Measurements from ENCODE around the gene ADAMTS9. TPM values are rescaled to one million over a fixed set of nuclear protein-coding genes. Genes with fewer than 3 reads are reported as not detected.

ADAMTS9 gene
- total and polyA plus RNA-seq, 8 donors, result 5.5 to 107 (median 30.5) TPM

- TF ChIP-seq POLR2AphosphoS5 (IDR thresholded peaks at IDR 0.05) (no peak), EP300 (IDR thresholded peaks at IDR 0.05) (no peak), POLR2A (IDR thresholded peaks at IDR 0.05) (no peak)
- TF ChIP-seq, protein P1, sequence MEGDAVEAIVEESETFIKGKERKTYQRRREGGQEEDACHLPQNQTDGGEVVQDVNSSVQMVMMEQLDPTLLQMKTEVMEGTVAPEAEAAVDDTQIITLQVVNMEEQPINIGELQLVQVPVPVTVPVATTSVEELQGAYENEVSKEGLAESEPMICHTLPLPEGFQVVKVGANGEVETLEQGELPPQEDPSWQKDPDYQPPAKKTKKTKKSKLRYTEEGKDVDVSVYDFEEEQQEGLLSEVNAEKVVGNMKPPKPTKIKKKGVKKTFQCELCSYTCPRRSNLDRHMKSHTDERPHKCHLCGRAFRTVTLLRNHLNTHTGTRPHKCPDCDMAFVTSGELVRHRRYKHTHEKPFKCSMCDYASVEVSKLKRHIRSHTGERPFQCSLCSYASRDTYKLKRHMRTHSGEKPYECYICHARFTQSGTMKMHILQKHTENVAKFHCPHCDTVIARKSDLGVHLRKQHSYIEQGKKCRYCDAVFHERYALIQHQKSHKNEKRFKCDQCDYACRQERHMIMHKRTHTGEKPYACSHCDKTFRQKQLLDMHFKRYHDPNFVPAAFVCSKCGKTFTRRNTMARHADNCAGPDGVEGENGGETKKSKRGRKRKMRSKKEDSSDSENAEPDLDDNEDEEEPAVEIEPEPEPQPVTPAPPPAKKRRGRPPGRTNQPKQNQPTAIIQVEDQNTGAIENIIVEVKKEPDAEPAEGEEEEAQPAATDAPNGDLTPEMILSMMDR (IDR thresholded peaks at IDR 0.05), result no peak
- intact Hi-C loops (cut with DNase I; ENCODE audit: low total_unique reads), result no loop called here
- WGBS, 5 donors, result 85 to 93% (median 90%) methylated on average over 2 of the region's 2 CpGs
These were observed 193.3 kb downstream of the ADAMTS9 start for GRCh38 chr3:64494526-64494925.

GRCh38 chr3:64493149-64493548 is 194.7 kb downstream of the ADAMTS9 start:
- H3K4me3 ChIP-seq, result no peak overlapping the region
- DNase-seq, result no peak
- H3K36me3 ChIP-seq, result no peaks in the 10 kb centered on the region
- intact Hi-C loops (cut with DNase I; ENCODE audit: low total_unique reads), result no loop called here
- no peak for TF ChIP-seq EP300 (IDR thresholded peaks at IDR 0.05)
- TF ChIP-seq, protein P1 (IDR thresholded peaks at IDR 0.05), result no peak
- TF ChIP-seq POLR2A (IDR thresholded peaks at IDR 0.05), result no peak
- TF ChIP-seq POLR2AphosphoS5 (IDR thresholded peaks at IDR 0.05), result no peak
- no peak overlapping the region for H3K27ac ChIP-seq
- H3K27me3 ChIP-seq, result peaks cover 0 to 20% (median 0%) of the 10 kb centered on the region in 3 donors
- 67 to 79% (median 74%) methylated on average over 2 of the region's 2 CpGs for WGBS, 5 donors
- no peaks in the 10 kb centered on the region for H3K9me3 ChIP-seq
- H3K4me1 ChIP-seq, result peaks cover 12 to 25% (median 16%) of the 10 kb centered on the region in 4 donors

More at GRCh38 chr3:64494526-64494925, 193.3 kb downstream of the ADAMTS9 start:
- Histone ChIP-seq H3K36me3 (no peaks in the 10 kb centered on the region), H3K4me3 (no peak overlapping the region), H3K9me3 (no peaks in the 10 kb centered on the region), H3K27me3 (peaks cover 0 to 10% (median 0%) of the 10 kb centered on the region in 3 donors), H3K27ac (no peak overlapping the region), H3K4me1 (peaks cover 4 to 17% (median 12%) of the 10 kb centered on the region in 4 donors)
- DNase-seq, result no peak

- intact Hi-C loops (cut with DNase I; ENCODE audit: low total_unique reads), result no loop called here
- H3K27ac ChIP-seq, result no peak overlapping the region
These were observed 196.0 kb downstream of the ADAMTS9 start for GRCh38 chr3:64491843-64492242.

GRCh38 chr3:64490180-64490724 is 197.5 kb downstream of the ADAMTS9 start:
- Histone ChIP-seq H3K27me3 (peaks cover 0 to 23% (median 0%) of the 10 kb centered on the region in 3 donors), H3K9me3 (no peaks in the 10 kb centered on the region), H3K4me3 (no peak overlapping the region), H3K36me3 (no peaks in the 10 kb centered on the region), H3K27ac (no peak overlapping the region), H3K4me1 (peaks cover 12 to 25% (median 16%) of the 10 kb centered on the region in 4 donors)
- WGBS, 5 donors, result 55 to 77% (median 61%) methylated on average over 5 to 6 of the region's 6 CpGs
- TF ChIP-seq, protein P1 (IDR thresholded peaks at IDR 0.05), result no peak
- TF ChIP-seq EP300 (IDR thresholded peaks at IDR 0.05), result no peak
- no peak for TF ChIP-seq POLR2A (IDR thresholded peaks at IDR 0.05)
- TF ChIP-seq POLR2AphosphoS5 (IDR thresholded peaks at IDR 0.05), result no peak
- peak in 1 of 2 donors; percentile 22 for DNase-seq
- intact Hi-C loops (cut with DNase I; ENCODE audit: low total_unique reads), result no loop called here

More at GRCh38 chr3:64491843-64492242, 196.0 kb downstream of the ADAMTS9 start:
- Histone ChIP-seq H3K27me3 (peaks cover 0 to 20% (median 0%) of the 10 kb centered on the region in 3 donors), H3K4me1 (peaks cover 12 to 25% (median 16%) of the 10 kb centered on the region in 4 donors), H3K36me3 (no peaks in the 10 kb centered on the region), H3K4me3 (no peak overlapping the region), H3K9me3 (no peaks in the 10 kb centered on the region)
- whole genome bisulfite sequencing, 5 donors, result 74 to 84% (median 84%) methylated on average over 3 of the region's 3 CpGs
- no peak for DNase-seq
- TF ChIP-seq POLR2AphosphoS5 (IDR thresholded peaks at IDR 0.05), result no peak
- no peak for TF ChIP-seq POLR2A (IDR thresholded peaks at IDR 0.05)
- no peak for TF ChIP-seq EP300 (IDR thresholded peaks at IDR 0.05)
- TF ChIP-seq, protein P1 (IDR thresholded peaks at IDR 0.05), result no peak
